ENCODE measurements around the gene TMEM205.
A peak's percentile ranks its signal among the peaks of the same experiment; 100 is the strongest.
"Not testable (repeated sequence)": the region's sequence is repeated elsewhere in the genome, so short reads cannot be mapped to it uniquely, and the experiment has no call there.

Gene TMEM205

GRCh38 chr19:11383706-11384048 is 37.6 kb upstream of the TMEM205 start:
- H3K4me3 Mint-ChIP-seq = peak overlapping the region; percentile 73
- no peak overlapping the region for H3K27ac Mint-ChIP-seq
- H3K27me3 Mint-ChIP-seq (ENCODE audit: low read depth, poor library complexity) = peaks cover 39% of the 10 kb centered on the region
- TF ChIP-seq CTCF (IDR thresholded peaks at IDR 0.05) = no peak
- peak; percentile 15 for DNase-seq
- peaks cover 30% of the 10 kb centered on the region for H3K4me1 Mint-ChIP-seq
- H3K9me3 Mint-ChIP-seq = no peaks in the 10 kb centered on the region
- no peaks in the 10 kb centered on the region for H3K36me3 Mint-ChIP-seq (ENCODE audit: low read depth)

- Mint-ChIP-seq H3K27ac (no peak overlapping the region), H3K36me3 (ENCODE audit: low read depth) (no peaks in the 10 kb centered on the region), H3K4me1 (peaks cover 36% of the 10 kb centered on the region), H3K9me3 (no peaks in the 10 kb centered on the region), H3K4me3 (peak overlapping the region; percentile 73), H3K27me3 (ENCODE audit: low read depth, poor library complexity) (peaks cover 39% of the 10 kb centered on the region)
- peak; percentile 65 for TF ChIP-seq CTCF (IDR thresholded peaks at IDR 0.05)
- DNase-seq = peak; percentile 62
These were observed 37.0 kb upstream of the TMEM205 start for GRCh38 chr19:11382898-11383705.

GRCh38 chr19:11380653-11381537 is 34.8 kb upstream of the TMEM205 start:
- TF ChIP-seq CTCF (IDR thresholded peaks at IDR 0.05) = peak; percentile 64
- H3K9me3 Mint-ChIP-seq = no peaks in the 10 kb centered on the region

GRCh38 chr19:11379857-11380350 is 33.8 kb upstream of the TMEM205 start:
- peaks cover 39% of the 10 kb centered on the region for H3K27me3 Mint-ChIP-seq (ENCODE audit: low read depth, poor library complexity)
- no peaks in the 10 kb centered on the region for H3K9me3 Mint-ChIP-seq
- no peak for DNase-seq
- H3K4me1 Mint-ChIP-seq = peaks cover 43% of the 10 kb centered on the region
- H3K27ac Mint-ChIP-seq = no peak overlapping the region
- H3K4me3 Mint-ChIP-seq = peak overlapping the region; percentile 87
- H3K36me3 Mint-ChIP-seq (ENCODE audit: low read depth) = peaks cover 5% of the 10 kb centered on the region
- no peak for TF ChIP-seq CTCF (IDR thresholded peaks at IDR 0.05)

More at GRCh38 chr19:11380653-11381537, 34.8 kb upstream of the TMEM205 start:
- Mint-ChIP-seq H3K27ac (peak overlapping the region; percentile 76), H3K4me3 (peak overlapping the region; percentile 87), H3K27me3 (ENCODE audit: low read depth, poor library complexity) (peaks cover 39% of the 10 kb centered on the region), H3K36me3 (ENCODE audit: low read depth) (peaks cover 5% of the 10 kb centered on the region), H3K4me1 (peaks cover 43% of the 10 kb centered on the region)
- peak; percentile 96 for DNase-seq

- not testable (repeated sequence) for H3K36me3 Mint-ChIP-seq (ENCODE audit: low read depth); H3K9me3 Mint-ChIP-seq; DNase-seq; H3K27ac Mint-ChIP-seq; H3K4me3 Mint-ChIP-seq
- H3K4me1 Mint-ChIP-seq = peaks cover 38% of the 10 kb centered on the region
- H3K27me3 Mint-ChIP-seq (ENCODE audit: low read depth, poor library complexity) = peaks cover 35% of the 10 kb centered on the region
These were observed 33.3 kb upstream of the TMEM205 start for GRCh38 chr19:11379269-11379845.

Data from nephron progenitor cell (in vitro differentiated cells).